HG03060 (cell line): ENCODE measurements around the gene PNPLA8.
"Not testable (repeated sequence)": the region's sequence is repeated elsewhere in the genome, so short reads cannot be mapped to it uniquely, and the experiment has no call there.

ENCODE experiments used
- ATAC-seq: cut with Tn5 transposase; IDR thresholded peaks from one replicate; pipeline ENCODE4 v1.9.1; 2021; ENCODE audit warnings: low read depth, moderate number of reproducible peaks; ENCODE audit not compliant: unreplicated experiment

Gene PNPLA8

DNA sequence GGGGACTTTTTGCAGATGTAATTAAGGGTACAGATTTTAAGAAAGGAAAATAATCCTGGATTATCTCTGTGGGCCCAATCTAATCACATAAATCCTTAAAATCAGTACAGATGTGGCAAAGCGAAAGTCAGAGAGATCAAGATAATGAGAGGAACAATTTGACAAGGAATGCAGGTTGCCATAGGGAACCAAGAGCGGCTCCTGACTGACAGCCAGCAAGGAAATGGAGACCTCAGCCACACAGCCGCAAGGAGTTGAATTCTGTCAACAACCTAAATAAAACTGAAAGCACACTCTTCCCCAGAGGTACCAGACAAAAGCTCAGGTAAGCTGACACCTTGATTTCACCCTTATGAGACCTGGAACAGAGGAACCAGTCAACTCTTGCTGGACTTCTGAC lies 3.4 kb upstream of the PNPLA8 start:
- no peak for ATAC-seq

DNA sequence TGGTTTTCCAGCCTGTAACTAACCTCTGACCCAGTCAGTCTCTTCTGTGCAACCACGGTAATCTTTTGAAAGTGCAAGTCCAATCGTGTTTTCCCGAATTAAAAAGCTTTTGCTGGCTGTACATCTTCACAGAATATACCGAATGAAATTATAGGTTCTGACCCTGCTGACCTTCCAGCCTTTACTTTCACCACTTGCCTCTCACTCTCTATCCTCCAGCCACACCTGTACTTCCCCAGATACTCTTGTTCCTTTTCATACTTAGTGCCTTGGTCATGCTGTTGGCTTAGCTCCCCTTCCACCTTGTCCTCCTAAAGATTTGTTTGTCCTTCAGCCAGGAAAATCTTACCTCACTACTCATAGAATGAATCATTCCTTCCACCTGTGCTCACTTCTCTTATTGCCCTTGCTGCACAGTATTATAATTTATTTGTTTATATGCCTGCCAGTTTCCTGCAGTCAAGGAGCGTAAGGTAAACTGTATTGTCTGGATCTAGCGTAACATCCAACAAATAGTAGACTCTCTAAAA lies 2.3 kb upstream of the PNPLA8 start:
- ATAC-seq: no peak

- no peak for ATAC-seq
Measured at GRCh38 chr7:108526768-108527017, 758 bp upstream of the PNPLA8 start.

- ATAC-seq: peak; percentile 28
Measured at GRCh38 chr7:108525327-108525984, 479 bp downstream of the PNPLA8 start.

- ATAC-seq: no peak
Measured at GRCh38 chr7:108522780-108523179, 3.2 kb downstream of the PNPLA8 start.

GRCh38 chr7:108517951-108518350 lies 8.0 kb downstream of the PNPLA8 start:
- no peak for ATAC-seq

- no peak for ATAC-seq
Measured at GRCh38 chr7:108515630-108516029, 10.3 kb downstream of the PNPLA8 start.

- no peak for ATAC-seq
Measured at GRCh38 chr7:108515013-108515412, 10.9 kb downstream of the PNPLA8 start.

DNA sequence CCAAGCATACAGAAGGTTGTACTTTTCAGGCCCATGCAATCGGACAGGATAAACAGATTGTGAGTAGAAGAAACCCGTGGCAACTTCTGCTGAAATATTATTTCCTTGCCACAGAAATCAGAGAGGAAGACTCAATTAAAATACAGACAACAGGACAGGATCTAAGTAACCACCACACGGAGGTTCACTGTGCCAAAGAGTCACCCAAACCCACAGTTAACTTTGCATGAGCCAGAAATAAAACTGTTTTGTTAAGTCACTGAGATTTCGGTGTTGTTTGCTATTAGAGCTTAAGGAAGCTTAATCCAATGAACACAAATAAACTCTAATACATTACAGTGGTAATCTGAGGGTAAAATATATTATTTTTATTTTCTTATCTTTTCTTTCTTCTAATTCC lies 14.0 kb downstream of the PNPLA8 start:
- no peak for ATAC-seq

DNA sequence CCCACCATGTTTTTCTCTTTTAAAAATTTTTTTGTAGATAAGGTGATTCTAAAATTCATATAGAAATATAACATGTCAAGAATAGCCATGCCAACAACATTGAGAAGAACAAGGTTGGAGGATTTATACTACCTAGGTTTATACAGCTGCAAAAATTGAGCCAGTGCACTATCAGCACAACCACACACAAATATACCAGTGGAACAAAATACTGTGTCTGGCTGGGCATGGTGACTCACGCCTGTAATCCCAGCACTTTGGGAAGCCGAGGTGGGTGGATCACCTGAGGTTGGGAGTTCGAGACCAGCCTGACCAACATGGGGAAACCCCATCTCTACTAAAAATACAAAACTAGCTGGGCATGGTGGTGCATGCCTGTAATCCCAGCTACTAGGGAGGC lies 21.4 kb downstream of the PNPLA8 start:
- not testable (repeated sequence) for ATAC-seq

DNA sequence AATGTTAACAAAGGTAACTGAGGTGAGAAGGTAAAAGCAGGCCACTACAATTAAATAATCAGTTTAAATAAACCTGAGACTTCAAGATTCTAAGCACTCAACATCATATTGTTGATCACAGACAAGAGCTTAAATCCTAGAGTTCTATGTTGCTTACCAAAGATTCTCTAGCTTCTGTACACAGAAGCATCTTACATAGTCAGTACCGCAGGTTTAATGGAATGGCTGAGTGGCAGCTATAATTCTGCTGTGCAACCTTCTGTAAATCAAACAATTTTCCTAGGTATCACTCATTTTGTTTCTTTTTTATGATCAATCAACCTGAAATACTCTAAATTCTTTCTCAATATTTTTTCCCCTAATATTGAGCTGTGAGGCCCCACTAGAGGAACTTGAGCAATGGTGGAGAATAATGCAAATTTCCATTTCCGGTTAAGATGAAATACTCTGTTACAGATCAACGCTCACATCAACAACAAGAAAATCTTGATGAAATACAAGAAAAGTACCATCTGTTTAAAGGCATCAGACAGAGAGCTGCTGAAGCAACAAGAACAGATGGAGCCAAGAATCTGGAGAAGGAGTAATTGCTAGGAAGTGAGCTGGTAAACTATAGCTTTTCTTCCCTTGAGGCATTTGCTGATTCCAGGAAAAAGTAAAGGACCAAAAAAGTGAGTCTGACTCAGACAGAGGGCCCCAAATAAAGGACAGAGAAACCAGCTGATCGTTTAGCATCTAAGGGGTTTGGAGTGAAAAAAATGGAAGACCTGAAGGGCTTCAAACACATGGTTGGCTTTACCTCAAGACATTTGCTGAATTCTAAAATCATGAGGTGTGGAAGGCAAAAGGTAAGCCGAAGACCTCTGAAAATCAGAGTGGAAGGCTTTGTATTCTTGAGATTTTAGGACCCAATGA lies 22.6 kb downstream of the PNPLA8 start:
- ATAC-seq: peak; percentile 96

- no peak for ATAC-seq
Measured at GRCh38 chr7:108499566-108499965, 26.4 kb downstream of the PNPLA8 start.

DNA sequence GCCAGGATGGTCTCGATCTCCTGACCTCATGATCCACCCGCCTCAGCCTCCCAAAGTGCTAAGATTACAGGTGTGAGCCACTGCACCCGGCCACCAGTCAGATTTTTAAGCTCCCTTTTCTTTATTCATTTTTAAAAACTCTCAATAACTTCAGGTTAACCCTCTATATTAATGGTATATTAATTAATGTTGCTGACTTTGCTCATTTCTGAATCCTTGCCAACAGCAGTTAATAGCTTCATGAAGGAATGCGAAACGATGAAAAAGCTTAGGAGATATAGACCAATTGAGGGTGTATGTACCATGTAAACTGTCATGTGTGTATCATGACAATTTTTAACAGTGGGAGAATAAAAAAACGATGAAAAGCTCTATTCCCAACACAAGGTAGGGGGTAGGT lies 27.5 kb downstream of the PNPLA8 start:
- ATAC-seq: no peak

DNA sequence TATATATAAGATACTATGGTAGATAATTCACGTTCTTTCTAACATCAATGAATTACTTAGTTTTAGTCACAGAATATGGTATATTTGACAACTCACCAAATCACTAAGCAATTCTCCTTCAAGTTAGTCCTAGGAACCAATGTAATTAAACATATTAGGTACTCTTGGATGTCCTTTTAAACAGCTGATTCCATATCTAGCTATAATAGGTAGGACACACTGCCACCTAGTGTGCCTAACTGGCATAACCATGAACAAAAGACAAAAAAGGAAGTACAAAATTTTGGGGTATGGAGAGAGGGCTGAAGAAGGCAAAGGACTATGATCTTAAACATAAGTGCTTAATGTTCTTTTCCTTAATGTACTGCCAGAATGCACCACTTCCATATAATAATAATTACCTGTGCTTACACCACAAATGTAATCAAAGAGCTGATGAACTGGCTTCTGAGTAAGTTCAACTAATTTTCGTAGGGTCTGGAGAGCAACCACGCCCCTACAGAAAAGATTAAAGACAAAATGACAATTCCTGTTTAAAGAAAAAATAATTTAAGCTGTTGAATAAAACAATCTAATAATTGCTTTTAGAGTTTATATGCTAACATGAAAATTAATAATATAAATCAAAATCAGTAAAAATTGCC lies 28.7 kb downstream of the PNPLA8 start:
- ATAC-seq: no peak

DNA sequence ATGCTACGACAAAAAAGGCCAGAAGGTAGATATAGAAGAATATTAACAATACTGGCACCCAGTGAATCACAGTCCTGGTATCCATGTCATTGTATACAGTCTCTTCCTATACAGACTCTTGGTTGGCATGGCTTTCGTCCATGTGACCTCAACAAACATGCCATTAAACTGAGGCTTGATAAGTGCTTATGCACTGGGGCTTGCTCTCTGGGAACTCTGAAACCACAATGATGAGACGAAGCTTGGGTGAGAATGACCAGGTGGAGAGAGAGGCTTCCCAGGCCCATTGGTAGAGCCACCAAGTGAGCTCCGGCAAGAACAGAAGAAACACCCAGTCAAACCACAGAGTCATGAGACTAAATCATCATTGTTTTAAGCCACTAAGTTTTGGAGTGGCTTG lies 33.2 kb downstream of the PNPLA8 start:
- no peak for ATAC-seq

GRCh38 chr7:108488768-108489538 lies 37.0 kb downstream of the PNPLA8 start:
- ATAC-seq: no peak

- ATAC-seq: no peak
Measured at GRCh38 chr7:108487646-108488045, 38.3 kb downstream of the PNPLA8 start.

GRCh38 chr7:108486291-108486966 lies 39.5 kb downstream of the PNPLA8 start:
- ATAC-seq: no peak

DNA sequence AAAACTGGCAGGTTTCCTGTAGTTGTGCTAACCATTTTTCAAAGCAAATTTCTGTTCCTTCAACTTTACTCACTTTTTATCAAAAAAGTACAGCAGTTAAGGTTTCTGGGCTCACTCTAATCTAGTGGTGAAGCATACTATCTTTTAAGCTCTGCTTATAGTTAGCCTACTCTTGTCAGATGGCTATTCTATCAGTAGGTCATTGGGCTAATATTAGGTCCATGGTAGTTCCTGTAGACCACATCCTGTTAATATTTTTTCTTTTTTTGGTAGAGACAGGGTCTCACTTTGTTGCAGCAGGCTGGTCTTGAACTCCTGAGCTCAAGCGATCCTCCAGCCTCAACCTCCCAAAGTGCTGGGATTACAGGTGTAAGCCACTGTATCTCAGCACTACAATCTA lies 41.8 kb downstream of the PNPLA8 start:
- ATAC-seq: no peak

DNA sequence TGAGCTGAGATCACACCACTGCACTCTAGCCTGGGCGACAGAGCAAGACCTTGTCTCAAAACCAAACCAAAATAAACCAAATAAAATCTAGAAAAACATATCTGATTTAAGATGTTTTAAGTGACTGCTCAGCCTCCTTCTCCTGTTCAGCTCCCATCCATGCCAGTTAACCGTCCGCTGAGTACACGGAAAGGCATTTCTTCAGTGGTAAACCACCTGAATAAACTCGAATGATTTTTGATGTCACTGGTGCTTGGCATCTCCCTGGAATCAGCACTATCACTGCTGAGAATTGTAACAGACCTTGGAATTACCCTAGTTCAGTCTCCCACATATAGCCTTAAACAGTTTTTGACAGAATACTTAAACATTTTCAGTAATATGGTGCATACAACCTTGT lies 45.6 kb downstream of the PNPLA8 start:
- no peak for ATAC-seq
